Stimulated activated CD4-positive, alpha-beta T cell treated with anti-CD3 and anti-CD28 coated beads, Interleukin-4, amount 100 ng/mL, for 4 hours (primary cell): ENCODE measurements around the gene CATSPER3.

ENCODE experiments used
- DNase-seq, 2 experiments: peaks; one replicate each; pipeline ENCODE4 v3.0.0-alpha.2; 2020

The CATSPER3 gene

GRCh38 chr5:135046661-135047346 lies 79.1 kb downstream of the CATSPER3 start:
- DNase-seq, result no peak

GRCh38 chr5:135047347-135047695 lies 79.6 kb downstream of the CATSPER3 start:
- no peak for DNase-seq

GRCh38 chr5:135048286-135048685 lies 80.6 kb downstream of the CATSPER3 start:
- DNase-seq, result no peak

- no peak for DNase-seq
These were observed 81.2 kb downstream of the CATSPER3 start for GRCh38 chr5:135048930-135049329.

- no peak for DNase-seq
These were observed 82.6 kb downstream of the CATSPER3 start for GRCh38 chr5:135050244-135050767.

GRCh38 chr5:135051399-135051798 lies 83.7 kb downstream of the CATSPER3 start:
- DNase-seq, result no peak

GRCh38 chr5:135051872-135052271 lies 84.2 kb downstream of the CATSPER3 start:
- DNase-seq, result no peak

- no peak for DNase-seq
These were observed 84.9 kb downstream of the CATSPER3 start for GRCh38 chr5:135052511-135053145.

- DNase-seq, result no peak
These were observed 85.6 kb downstream of the CATSPER3 start for GRCh38 chr5:135053278-135053677.

- no peak for DNase-seq
These were observed 86.3 kb downstream of the CATSPER3 start for GRCh38 chr5:135053989-135054388.

GRCh38 chr5:135054546-135054945 lies 86.8 kb downstream of the CATSPER3 start:
- DNase-seq, result no peak

GRCh38 chr5:135055396-135055795 lies 87.7 kb downstream of the CATSPER3 start:
- no peak for DNase-seq

GRCh38 chr5:135056316-135057030 lies 88.8 kb downstream of the CATSPER3 start:
- no peak for DNase-seq

GRCh38 chr5:135057233-135057632 lies 89.5 kb downstream of the CATSPER3 start:
- no peak for DNase-seq

GRCh38 chr5:135058331-135058732 lies 90.6 kb downstream of the CATSPER3 start:
- no peak for DNase-seq

- DNase-seq, result no peak
These were observed 91.6 kb downstream of the CATSPER3 start for GRCh38 chr5:135059000-135059923.

- DNase-seq, result no peak
These were observed 92.3 kb downstream of the CATSPER3 start for GRCh38 chr5:135060021-135060420.

- no peak for DNase-seq
These were observed 93.3 kb downstream of the CATSPER3 start for GRCh38 chr5:135061001-135061400.
